ENCODE results near the gene CRB2. TPM values are rescaled to one million over a fixed set of nuclear protein-coding genes. Genes with fewer than 3 reads are reported as not detected.

Gene CRB2
- total RNA-seq, 1 donor from 2014 or later, result 61.1 TPM

DNA sequence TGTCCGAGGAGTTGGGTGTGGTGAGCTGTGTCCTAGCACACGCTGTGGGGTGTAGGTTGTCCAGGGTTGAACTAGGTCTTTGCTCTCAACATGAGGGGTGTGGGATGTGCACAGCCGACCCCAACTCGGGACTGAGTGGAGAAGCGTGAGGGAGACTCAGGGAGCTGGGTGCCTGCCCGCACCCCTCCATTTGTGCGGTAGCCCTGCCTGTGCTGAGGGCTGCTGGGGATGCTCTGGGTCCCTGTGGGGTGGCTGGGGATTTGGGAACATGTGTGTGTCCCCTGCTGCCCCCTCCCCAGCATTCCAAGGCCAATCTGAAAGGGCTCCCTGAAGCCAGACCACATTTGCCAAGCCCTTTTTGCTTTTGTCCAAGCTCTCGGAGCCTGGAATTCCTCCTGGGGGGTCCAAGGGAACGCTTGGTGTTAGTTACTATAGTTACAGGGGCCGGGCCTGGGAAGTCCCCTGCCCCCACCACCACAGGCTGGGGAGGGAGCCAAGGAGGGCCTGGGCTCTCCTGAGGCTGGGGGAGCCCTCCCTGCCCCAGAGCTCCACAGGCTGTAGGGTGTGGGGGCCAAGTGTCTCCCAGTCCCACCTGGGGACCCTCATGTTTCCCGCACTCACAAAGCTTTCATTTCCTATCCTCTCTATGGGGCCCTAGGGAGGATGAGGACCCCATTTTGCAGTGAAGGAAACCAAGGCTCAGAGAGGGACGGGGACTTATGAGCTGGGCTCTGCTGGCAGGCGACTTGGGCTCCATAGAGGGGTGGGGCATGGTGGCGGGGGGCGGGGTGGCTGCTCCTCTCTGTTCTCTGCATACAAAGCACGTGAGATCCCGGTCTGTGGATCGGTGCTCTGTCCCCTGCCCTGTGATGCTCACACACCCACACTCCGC is 1.1 kb downstream of the CRB2 start:
- Mint-ChIP-seq H3K36me3 (no peaks in the 10 kb centered on the region), H3K4me1 (ENCODE audit: unreplicated experiment) (peaks cover 46% of the 10 kb centered on the region), H3K27ac (peak overlapping the region; percentile 61), H3K9me3 (no peaks in the 10 kb centered on the region), H3K4me3 (peak overlapping the region; percentile 88), H3K27me3 (peaks cover 12% of the 10 kb centered on the region)
- TF ChIP-seq, protein P1, sequence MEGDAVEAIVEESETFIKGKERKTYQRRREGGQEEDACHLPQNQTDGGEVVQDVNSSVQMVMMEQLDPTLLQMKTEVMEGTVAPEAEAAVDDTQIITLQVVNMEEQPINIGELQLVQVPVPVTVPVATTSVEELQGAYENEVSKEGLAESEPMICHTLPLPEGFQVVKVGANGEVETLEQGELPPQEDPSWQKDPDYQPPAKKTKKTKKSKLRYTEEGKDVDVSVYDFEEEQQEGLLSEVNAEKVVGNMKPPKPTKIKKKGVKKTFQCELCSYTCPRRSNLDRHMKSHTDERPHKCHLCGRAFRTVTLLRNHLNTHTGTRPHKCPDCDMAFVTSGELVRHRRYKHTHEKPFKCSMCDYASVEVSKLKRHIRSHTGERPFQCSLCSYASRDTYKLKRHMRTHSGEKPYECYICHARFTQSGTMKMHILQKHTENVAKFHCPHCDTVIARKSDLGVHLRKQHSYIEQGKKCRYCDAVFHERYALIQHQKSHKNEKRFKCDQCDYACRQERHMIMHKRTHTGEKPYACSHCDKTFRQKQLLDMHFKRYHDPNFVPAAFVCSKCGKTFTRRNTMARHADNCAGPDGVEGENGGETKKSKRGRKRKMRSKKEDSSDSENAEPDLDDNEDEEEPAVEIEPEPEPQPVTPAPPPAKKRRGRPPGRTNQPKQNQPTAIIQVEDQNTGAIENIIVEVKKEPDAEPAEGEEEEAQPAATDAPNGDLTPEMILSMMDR (conservative IDR thresholded peaks at IDR 0.05), result no peak
- DNase-seq (ENCODE audit: extremely low spot score, unreplicated experiment), result no peak

DNA sequence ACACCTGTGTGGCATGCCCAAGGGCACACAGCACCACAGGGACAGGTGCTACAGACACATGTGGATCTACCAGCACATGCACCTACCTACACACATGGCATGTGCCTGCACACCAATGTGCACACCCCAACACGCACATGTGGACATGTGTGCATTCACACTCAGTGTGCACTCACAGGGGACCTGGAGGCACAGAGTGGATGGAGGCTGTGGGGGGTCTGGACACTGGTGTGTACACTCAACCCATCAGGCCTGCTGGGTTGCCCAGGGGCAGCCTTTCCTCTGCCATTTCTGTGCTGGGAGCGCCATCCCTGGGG is 1.7 kb downstream of the CRB2 start:
- Mint-ChIP-seq H3K27ac (no peak overlapping the region), H3K27me3 (peaks cover 7% of the 10 kb centered on the region), H3K36me3 (no peaks in the 10 kb centered on the region), H3K4me1 (ENCODE audit: unreplicated experiment) (peaks cover 51% of the 10 kb centered on the region), H3K9me3 (no peaks in the 10 kb centered on the region), H3K4me3 (peak overlapping the region; percentile 65)
- TF ChIP-seq, protein P1 (conservative IDR thresholded peaks at IDR 0.05), result no peak
- DNase-seq (ENCODE audit: extremely low spot score, unreplicated experiment), result no peak

DNA sequence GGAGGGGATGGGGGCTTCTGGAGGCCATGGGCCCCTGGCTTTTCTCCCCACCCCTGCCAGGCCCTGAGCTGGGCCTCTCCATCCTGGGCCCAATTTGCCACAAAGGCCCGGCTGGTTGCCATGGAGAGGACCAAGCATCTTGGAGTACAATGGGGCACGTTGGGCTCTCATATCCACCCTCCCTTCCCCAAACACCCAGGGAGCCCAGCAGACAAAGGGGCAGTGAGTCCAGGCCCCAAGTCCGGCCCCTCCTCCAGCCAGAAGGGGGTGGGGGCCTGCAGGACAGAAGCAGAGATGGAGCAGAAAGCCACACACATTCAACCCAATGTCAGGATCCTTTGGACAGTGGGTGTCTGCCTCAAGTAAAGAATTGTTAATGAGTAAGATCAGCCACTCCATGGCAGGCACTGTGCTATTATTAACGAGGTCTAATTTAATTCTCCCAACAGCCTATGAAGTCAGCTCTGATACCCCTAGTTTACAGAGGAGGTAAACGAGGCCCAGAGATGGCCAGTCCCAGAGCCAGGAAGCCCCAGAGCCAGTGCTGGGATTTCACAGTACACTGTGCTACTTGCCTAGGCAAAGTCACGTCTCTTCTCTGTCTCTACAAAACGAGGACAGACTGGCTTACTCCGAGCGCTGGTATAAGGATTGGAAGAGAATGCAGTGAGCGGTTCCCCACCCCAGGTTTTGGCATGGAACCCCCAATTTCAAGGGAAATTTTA is 2.3 kb downstream of the CRB2 start:
- peak overlapping the region; percentile 51 for H3K27ac Mint-ChIP-seq
- no peak for DNase-seq (ENCODE audit: extremely low spot score, unreplicated experiment)
- H3K36me3 Mint-ChIP-seq, result no peaks in the 10 kb centered on the region
- no peaks in the 10 kb centered on the region for H3K9me3 Mint-ChIP-seq
- H3K4me3 Mint-ChIP-seq, result peak overlapping the region; percentile 65
- TF ChIP-seq, protein P1 (conservative IDR thresholded peaks at IDR 0.05), result no peak
- H3K27me3 Mint-ChIP-seq, result peaks cover 4% of the 10 kb centered on the region
- peaks cover 52% of the 10 kb centered on the region for H3K4me1 Mint-ChIP-seq (ENCODE audit: unreplicated experiment)

DNA sequence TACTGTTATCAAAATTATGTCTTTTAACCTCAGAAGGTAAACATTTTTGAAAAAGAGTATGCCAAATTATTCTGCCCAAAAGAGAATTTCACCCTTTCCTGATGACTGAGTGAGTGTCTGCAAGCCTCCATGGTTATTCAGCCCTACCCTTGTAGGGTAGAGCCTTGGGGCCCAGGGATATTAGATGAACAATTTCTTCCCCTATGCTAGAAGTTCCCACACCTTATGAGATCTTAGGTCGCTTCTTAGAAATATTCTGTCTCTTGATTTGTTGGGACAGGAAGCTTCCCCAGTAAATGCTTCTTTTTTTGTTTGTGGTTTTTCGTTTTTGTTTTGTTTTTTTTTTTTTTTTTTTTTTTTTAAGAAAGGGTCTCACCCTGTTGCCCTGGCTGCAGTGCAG is 3.1 kb downstream of the CRB2 start:
- DNase-seq (ENCODE audit: extremely low spot score, unreplicated experiment), result no peak
- Mint-ChIP-seq H3K4me1 (ENCODE audit: unreplicated experiment) (peaks cover 57% of the 10 kb centered on the region), H3K27me3 (peaks cover 2% of the 10 kb centered on the region), H3K27ac (peak overlapping the region; percentile 51), H3K9me3 (no peaks in the 10 kb centered on the region), H3K36me3 (no peaks in the 10 kb centered on the region), H3K4me3 (peak overlapping the region; percentile 65)
- TF ChIP-seq, protein P1 (conservative IDR thresholded peaks at IDR 0.05), result no peak

DNA sequence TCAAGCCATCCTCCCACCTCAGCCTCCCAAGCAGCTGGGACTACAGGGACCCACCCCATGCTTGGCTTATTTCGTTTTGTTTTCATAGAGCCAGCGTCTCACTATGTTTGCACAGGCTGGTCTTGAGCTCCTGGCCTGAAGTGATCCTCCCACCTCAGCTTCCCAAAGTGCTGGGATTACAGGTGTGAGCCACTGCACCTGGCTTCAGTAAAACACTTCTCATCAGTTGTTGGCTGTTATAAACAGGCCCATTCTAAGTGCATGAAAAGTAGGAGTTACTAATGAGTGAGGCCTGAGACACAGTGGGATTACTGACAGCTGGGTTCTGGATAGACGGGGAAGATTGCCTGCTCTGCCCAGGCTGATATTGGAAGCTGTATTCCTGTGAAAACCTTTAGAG is 3.5 kb downstream of the CRB2 start:
- TF ChIP-seq, protein P1 (conservative IDR thresholded peaks at IDR 0.05), result no peak
- Mint-ChIP-seq H3K27ac (peak overlapping the region; percentile 72), H3K4me1 (ENCODE audit: unreplicated experiment) (peaks cover 58% of the 10 kb centered on the region), H3K4me3 (peak overlapping the region; percentile 76), H3K36me3 (no peaks in the 10 kb centered on the region), H3K9me3 (no peaks in the 10 kb centered on the region), H3K27me3 (no peaks in the 10 kb centered on the region)
- no peak for DNase-seq (ENCODE audit: extremely low spot score, unreplicated experiment)
